ENCODE data around the gene RAB3GAP2.

DNA sequence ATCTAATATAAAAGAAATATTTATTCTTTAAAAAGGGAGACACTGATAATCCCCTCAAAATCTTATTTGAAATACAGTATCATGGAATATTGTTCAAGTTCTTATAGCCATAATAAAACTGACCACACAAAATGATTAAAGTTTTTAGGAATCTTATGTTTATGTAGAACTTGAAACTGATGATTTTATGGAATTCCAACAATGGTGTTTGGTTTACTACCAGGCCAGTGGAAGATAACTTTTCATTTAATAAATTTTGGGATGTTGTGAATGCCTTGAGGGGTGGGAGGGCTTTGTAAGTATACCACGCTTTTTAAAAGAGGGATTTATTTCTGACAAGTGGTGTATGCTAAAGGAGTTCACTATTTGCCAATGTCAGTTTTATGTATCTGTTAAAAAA lies 87.7 kb downstream of the RAB3GAP2 start:
- TF ChIP-seq, protein P1, sequence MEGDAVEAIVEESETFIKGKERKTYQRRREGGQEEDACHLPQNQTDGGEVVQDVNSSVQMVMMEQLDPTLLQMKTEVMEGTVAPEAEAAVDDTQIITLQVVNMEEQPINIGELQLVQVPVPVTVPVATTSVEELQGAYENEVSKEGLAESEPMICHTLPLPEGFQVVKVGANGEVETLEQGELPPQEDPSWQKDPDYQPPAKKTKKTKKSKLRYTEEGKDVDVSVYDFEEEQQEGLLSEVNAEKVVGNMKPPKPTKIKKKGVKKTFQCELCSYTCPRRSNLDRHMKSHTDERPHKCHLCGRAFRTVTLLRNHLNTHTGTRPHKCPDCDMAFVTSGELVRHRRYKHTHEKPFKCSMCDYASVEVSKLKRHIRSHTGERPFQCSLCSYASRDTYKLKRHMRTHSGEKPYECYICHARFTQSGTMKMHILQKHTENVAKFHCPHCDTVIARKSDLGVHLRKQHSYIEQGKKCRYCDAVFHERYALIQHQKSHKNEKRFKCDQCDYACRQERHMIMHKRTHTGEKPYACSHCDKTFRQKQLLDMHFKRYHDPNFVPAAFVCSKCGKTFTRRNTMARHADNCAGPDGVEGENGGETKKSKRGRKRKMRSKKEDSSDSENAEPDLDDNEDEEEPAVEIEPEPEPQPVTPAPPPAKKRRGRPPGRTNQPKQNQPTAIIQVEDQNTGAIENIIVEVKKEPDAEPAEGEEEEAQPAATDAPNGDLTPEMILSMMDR (conservative IDR thresholded peaks at IDR 0.05; ENCODE audit: low read length) = no peak
- TF ChIP-seq EZH2phosphoT487 (IDR thresholded peaks at IDR 0.05; ENCODE audit: borderline replicate concordance) = no peak
